ENCODE measurements around the gene SARS2. TPM values are rescaled to one million over a fixed set of nuclear protein-coding genes. Genes with fewer than 3 reads are reported as not detected.

SARS2 gene
- polyA plus RNA-seq, 3 donors: 8.1 to 21.9 (median 8.3) TPM

GRCh38 chr19:38878575-38879399 is 51.8 kb downstream of the SARS2 start:
- H3K4me1 ChIP-seq (ENCODE audit: control insufficient read depth in 1 of 2, insufficient read depth in 2 of 2, low read length in 2 of 2): peaks cover 18 to 19% of the 10 kb centered on the region in 2 donors
- peak overlapping the region in 1 of 3 experiments; percentile 76 for H3K4me3 ChIP-seq (replicated peaks in 1 of 3; ENCODE audit: low read depth in 2 of 3, low read length in 3 of 3)
- no peaks in the 10 kb centered on the region for H3K27me3 ChIP-seq (ENCODE audit: control insufficient read depth in 2 of 2, insufficient read depth in 2 of 2, low read length in 2 of 2)
- no peak for DNase-seq
- H3K4me1 Mint-ChIP-seq: peaks cover 16% of the 10 kb centered on the region
- H3K36me3 Mint-ChIP-seq: peaks cover 22 to 52% of the 10 kb centered on the region in 2 donors
- no peaks in the 10 kb centered on the region for H4K20me1 ChIP-seq (ENCODE audit: insufficient read depth, low read length)
- no peaks in the 10 kb centered on the region for H3K9me3 ChIP-seq (replicated peaks in 1 of 2; ENCODE audit: control insufficient read depth in 1 of 2, insufficient read depth in 1 of 2, low read length in 2 of 2)
- TF ChIP-seq CTCF (IDR thresholded peaks at IDR 0.05): no peak
- intact Hi-C loops (cut with micrococcal nuclease): no loop called here
- H3K9ac ChIP-seq (ENCODE audit: insufficient read depth, low read length, poor library complexity, severe bottlenecking): peak overlapping the region; percentile 77
- H3K79me2 ChIP-seq (ENCODE audit: insufficient read depth, low read length): no peaks in the 10 kb centered on the region
- peaks cover 25 to 33% of the 10 kb centered on the region in 2 donors for H3K36me3 ChIP-seq (replicated peaks in 1 of 2; ENCODE audit: control insufficient read depth in 1 of 2, insufficient read depth in 2 of 2, low read length in 2 of 2)
- H2AFZ ChIP-seq (ENCODE audit: insufficient read depth, low read depth, low read length, poor library complexity, severe bottlenecking): peak overlapping the region; percentile 84
- H3K4me3 Mint-ChIP-seq: peak overlapping the region; percentile 77 to 88
- H3K27ac ChIP-seq (ENCODE audit: low read depth in 1 of 2, low read length in 2 of 2): peak overlapping the region; percentile 57 to 88
- H3K27ac Mint-ChIP-seq: peak overlapping the region; percentile 81 to 94 (median 88)
- H3K4me2 ChIP-seq (replicated peaks; ENCODE audit: extremely low read depth, low read length, poor library complexity, severe bottlenecking): peak overlapping the region; percentile 89
- no peaks in the 10 kb centered on the region for H3K9me3 Mint-ChIP-seq
- no peaks in the 10 kb centered on the region for H3K27me3 Mint-ChIP-seq (ENCODE audit: low read depth in 3 of 3)
- WGBS (ENCODE audit: insufficient coverage): 39% methylated on average over 7 of the region's 16 CpGs

- WGBS (ENCODE audit: insufficient coverage): 2% methylated on average over 5 of the region's 11 CpGs
- Histone ChIP-seq H3K9me3 (replicated peaks in 1 of 2; ENCODE audit: control insufficient read depth in 1 of 2, insufficient read depth in 1 of 2, low read length in 2 of 2) (no peaks in the 10 kb centered on the region), H3K36me3 (replicated peaks in 1 of 2; ENCODE audit: control insufficient read depth in 1 of 2, insufficient read depth in 2 of 2, low read length in 2 of 2) (peaks cover 20 to 27% of the 10 kb centered on the region in 2 donors), H3K79me2 (ENCODE audit: insufficient read depth, low read length) (no peaks in the 10 kb centered on the region), H4K20me1 (ENCODE audit: insufficient read depth, low read length) (no peaks in the 10 kb centered on the region), H3K4me1 (ENCODE audit: control insufficient read depth in 1 of 2, insufficient read depth in 2 of 2, low read length in 2 of 2) (peaks cover 18 to 19% of the 10 kb centered on the region in 2 donors), H3K9ac (ENCODE audit: insufficient read depth, low read length, poor library complexity, severe bottlenecking) (peak within 1 kb of the TSS; percentile 77), H2AFZ (ENCODE audit: insufficient read depth, low read depth, low read length, poor library complexity, severe bottlenecking) (peak within 1 kb of the TSS; percentile 84), H3K4me3 (replicated peaks in 1 of 3; ENCODE audit: low read depth in 2 of 3, low read length in 3 of 3) (peak within 1 kb of the TSS; percentile 31 to 76 (median 49)), H3K4me2 (replicated peaks; ENCODE audit: extremely low read depth, low read length, poor library complexity, severe bottlenecking) (peak within 1 kb of the TSS; percentile 89), H3K27me3 (ENCODE audit: control insufficient read depth in 2 of 2, insufficient read depth in 2 of 2, low read length in 2 of 2) (no peaks in the 10 kb centered on the region), H3K27ac (ENCODE audit: low read depth in 1 of 2, low read length in 2 of 2) (peak within 1 kb of the TSS; percentile 57 to 88)
- Mint-ChIP-seq H3K4me3 (peak within 1 kb of the TSS; percentile 77 to 88), H3K9me3 (no peaks in the 10 kb centered on the region), H3K27ac (peak within 1 kb of the TSS; percentile 81 to 94 (median 88)), H3K27me3 (ENCODE audit: low read depth in 3 of 3) (no peaks in the 10 kb centered on the region), H3K36me3 (peaks cover 18 to 44% of the 10 kb centered on the region in 2 donors), H3K4me1 (peaks cover 16% of the 10 kb centered on the region)
- peak; percentile 58 to 61 (median 58) for DNase-seq
- intact Hi-C loops (cut with micrococcal nuclease): no loop called here
- TF ChIP-seq CTCF (IDR thresholded peaks at IDR 0.05): no peak
Measured at GRCh38 chr19:38877781-38878574, 52.6 kb downstream of the SARS2 start, which contains the start of gene RINL. Gene RINL, minus strand, starts transcription at chr19:38878275. Its CDS starts 1,533 bp downstream, at chr19:38876742.
